Activated CD8-positive, alpha-beta memory T cell treated with anti-CD3 and anti-CD28 coated beads, Interleukin-2, amount 50 U/mL, for 24 hours (primary cell): Measurements from ENCODE around the gene R3HDM4.
"Not testable (repeated sequence)": the region's sequence is repeated elsewhere in the genome, so short reads cannot be mapped to it uniquely, and the experiment has no call there.

ENCODE experiments used
- DNase-seq: peaks from one replicate; pipeline ENCODE4 v3.0.0-alpha.2; 2020; ENCODE audit errors: extremely low read depth

R3HDM4 gene

GRCh38 chr19:913080-913748, at the start of gene R3HDM4:
Gene R3HDM4 (minus strand): TSS chr19:913219. CDS start chr19:913157, 62 bp downstream.
- DNase-seq, result no peak

- no peak for DNase-seq
Measured at GRCh38 chr19:961866-962620, 49.0 kb upstream of the R3HDM4 start.

GRCh38 chr19:960601-960938, 47.6 kb upstream of the R3HDM4 start:
- DNase-seq, result no peak

GRCh38 chr19:960020-960419, 47.0 kb upstream of the R3HDM4 start:
- DNase-seq, result no peak

- DNase-seq, result no peak
Measured at GRCh38 chr19:958967-959855, 46.2 kb upstream of the R3HDM4 start.

GRCh38 chr19:957578-957977, 44.6 kb upstream of the R3HDM4 start:
- not testable (repeated sequence) for DNase-seq

GRCh38 chr19:956766-957440, 43.9 kb upstream of the R3HDM4 start:
- DNase-seq, result no peak

- DNase-seq, result no peak
Measured at GRCh38 chr19:955803-956765, 43.1 kb upstream of the R3HDM4 start.

- DNase-seq, result no peak
Measured at GRCh38 chr19:954672-955494, 41.9 kb upstream of the R3HDM4 start.

- no peak for DNase-seq
Measured at GRCh38 chr19:954272-954671, 41.3 kb upstream of the R3HDM4 start.

- no peak for DNase-seq
Measured at GRCh38 chr19:953445-954271, 40.6 kb upstream of the R3HDM4 start.

- DNase-seq, result no peak
Measured at GRCh38 chr19:952680-953444, 39.8 kb upstream of the R3HDM4 start.

- no peak for DNase-seq
Measured at GRCh38 chr19:952049-952679, 39.1 kb upstream of the R3HDM4 start.

GRCh38 chr19:950352-951066, 37.5 kb upstream of the R3HDM4 start:
- no peak for DNase-seq

- DNase-seq, result no peak
Measured at GRCh38 chr19:948842-949496, 36.0 kb upstream of the R3HDM4 start.

GRCh38 chr19:947707-948539, 34.9 kb upstream of the R3HDM4 start:
- DNase-seq, result no peak
